Esophagus squamous epithelium (tissue), 5 donors: ENCODE results near the gene STMN3. TPM values are rescaled to one million over a fixed set of nuclear protein-coding genes. Genes with fewer than 3 reads are reported as not detected.
A peak's percentile ranks its signal among the peaks of the same experiment; 100 is the strongest.

Experiments used
- DNase-seq: peaks from one replicate; lab custom pipeline; 2025; lab: John Stamatoyannopoulos, UW
- H3K27ac ChIP-seq, 4 donors: fragments of 200-600 bp; sonication (generic); one replicate each; pipeline ENCODE4 v1.5.1; 2016 to 2019; ENCODE audit warnings: mild to moderate bottlenecking in 1 of 4
- H3K27me3 ChIP-seq, 4 donors: fragments of 200-600 bp; sonication (generic); 1 replicate in 3 of 4; 2 replicates in 1 of 4; pipeline versions ENCODE4 v1.5.1 to v1.6.0; 2017 to 2021; ENCODE audit warnings: antibody characterized with exemption in 1 of 4
- H3K36me3 ChIP-seq, 3 donors: fragments of 200-600 bp; sonication (generic); one replicate each; pipeline ENCODE4 v1.5.1; 2016 to 2019
- H3K4me1 ChIP-seq, 3 donors: fragments of 200-600 bp; sonication (generic); one replicate each; pipeline ENCODE4 v1.5.1; 2017 to 2019
- H3K4me3 ChIP-seq, 4 donors: fragments of 200-600 bp; sonication (generic); 1 replicate in 3 of 4; 2 replicates in 1 of 4; pipeline ENCODE4 v1.5.1; 2016 to 2019; ENCODE audit warnings: mild to moderate bottlenecking in 2 of 4, moderate library complexity in 1 of 4
- H3K9me3 ChIP-seq, 3 donors: fragments of 200-600 bp; sonication (generic); one replicate each; pipeline ENCODE4 v1.5.1; 2016 to 2019
- CTCF ChIP-seq, 6 experiments: fragments of 450-650 bp in 4 of 6; fragments of 200-600 bp in 2 of 6; sonication (generic) in 2 of 6; IDR thresholded peaks; one replicate each; pipeline ENCODE4 v1.5.1; 2016 to 2019; ENCODE audit warnings: antibody characterized with exemption in 6 of 6, mild to moderate bottlenecking in 4 of 6, moderate library complexity in 4 of 6
- POLR2A ChIP-seq, 4 donors: fragments of 450-650 bp; IDR thresholded peaks; one replicate each; pipeline ENCODE4 v1.6.1; 2017; ENCODE audit warnings: antibody characterized with exemption in 4 of 4, mild to moderate bottlenecking in 4 of 4, moderate library complexity in 3 of 4
- WGBS, 2 donors: methylation state at CpG; one replicate each; pipeline ENCODE4 v1.1.5; 2018; 5-methylcytosine and 5-hydroxymethylcytosine counted together
- intact Hi-C: fragments of 100-400 bp; cut with DNase I; formaldehyde crosslinking; loops from one replicate; pipeline ENCODE4 v1.15.0; 2022
- total RNA-seq, 4 donors: library from RNA; depleted of rRNA; stranded (reverse); fragments of >200 nt; gene quantifications; one replicate each; pipeline ENCODE4 v1.1.0, GENCODE V29; 2016
- donor health status: DM: yes; HTN: yes; CAD: no.

STMN3 gene
- total RNA-seq, 4 donors from 2014 or later: 1.9 to 8.4 (median 4.5) TPM

GRCh38 chr20:63688228-63689045 is 35.2 kb upstream of the STMN3 start:
- Histone ChIP-seq H3K27me3 (no peaks in the 10 kb centered on the region), H3K27ac (peak overlapping the region; percentile 69 to 96 (median 80)), H3K4me1 (peaks cover 39 to 81% (median 58%) of the 10 kb centered on the region in 3 donors), H3K9me3 (no peaks in the 10 kb centered on the region), H3K36me3 (no peaks in the 10 kb centered on the region), H3K4me3 (no peak overlapping the region)
- intact Hi-C loops: no loop called here
- TF ChIP-seq POLR2A (IDR thresholded peaks at IDR 0.05) (no peak), CTCF (IDR thresholded peaks at IDR 0.05) (no peak)
- no peak for DNase-seq
- WGBS, 2 donors: 64 to 74% methylated on average over 11 to 13 of the region's 31 CpGs

- no peak for TF ChIP-seq POLR2A (IDR thresholded peaks at IDR 0.05)
- TF ChIP-seq CTCF (IDR thresholded peaks at IDR 0.05): no peak
- peak overlapping the region in 1 of 4 donors; percentile 35 for H3K4me3 ChIP-seq
- DNase-seq: no peak
- peak overlapping the region; percentile 69 to 96 (median 80) for H3K27ac ChIP-seq
- H3K27me3 ChIP-seq: no peaks in the 10 kb centered on the region
- 75 to 95% methylated on average over 4 of the region's 29 CpGs for WGBS, 2 donors
- H3K36me3 ChIP-seq: no peaks in the 10 kb centered on the region
- H3K9me3 ChIP-seq: no peaks in the 10 kb centered on the region
- intact Hi-C loops: no loop called here
- peaks cover 45 to 86% (median 63%) of the 10 kb centered on the region in 3 donors for H3K4me1 ChIP-seq
These were observed 34.4 kb upstream of the STMN3 start for GRCh38 chr20:63687419-63688178.

- peak overlapping the region in 1 of 4 donors; percentile 35 for H3K4me3 ChIP-seq
- 28% methylated on average over 31 of the region's 45 CpGs; no CpG with 5 or more reads in 1 of the 2 donors for WGBS, 2 donors
- H3K27ac ChIP-seq: peak overlapping the region; percentile 69 to 96 (median 80)
- intact Hi-C loops: no loop called here
- H3K9me3 ChIP-seq: no peaks in the 10 kb centered on the region
- H3K36me3 ChIP-seq: no peaks in the 10 kb centered on the region
- H3K27me3 ChIP-seq: no peaks in the 10 kb centered on the region
- peaks cover 53 to 86% (median 64%) of the 10 kb centered on the region in 3 donors for H3K4me1 ChIP-seq
- TF ChIP-seq CTCF (IDR thresholded peaks at IDR 0.05) (no peak), POLR2A (IDR thresholded peaks at IDR 0.05) (no peak)
- no peak for DNase-seq
These were observed 33.5 kb upstream of the STMN3 start for GRCh38 chr20:63686492-63687321.

GRCh38 chr20:63686094-63686491 is 32.9 kb upstream of the STMN3 start:
- H3K4me1 ChIP-seq: peaks cover 56 to 86% (median 62%) of the 10 kb centered on the region in 3 donors
- no peaks in the 10 kb centered on the region for H3K27me3 ChIP-seq
- peaks cover 0 to under 1% (median 0%) of the 10 kb centered on the region in 3 donors for H3K36me3 ChIP-seq
- peak overlapping the region; percentile 69 to 96 (median 80) for H3K27ac ChIP-seq
- WGBS, 2 donors: 79 to 92% methylated on average over 7 to 17 of the region's 24 CpGs
- no peaks in the 10 kb centered on the region for H3K9me3 ChIP-seq
- DNase-seq: no peak
- TF ChIP-seq CTCF (IDR thresholded peaks at IDR 0.05) (no peak), POLR2A (IDR thresholded peaks at IDR 0.05) (no peak)
- H3K4me3 ChIP-seq: no peak overlapping the region
- intact Hi-C loops: no loop called here
